HT1080 (cell line): ENCODE data around the gene PRSS1. TPM values are rescaled to one million over a fixed set of nuclear protein-coding genes. Genes with fewer than 3 reads are reported as not detected.

Experiments
- DNase-seq: peaks from one replicate; pipeline ENCODE4 v3.0.0-alpha.2; 2015; ENCODE audit warnings: low read depth
- small RNA-seq: library from RNA; depleted of rRNA; stranded (forward); fragments of <200 nt; gene quantifications from one replicate; pipeline ENCODE3, GENCODE V24; 2014
- total RNA-seq: library from RNA; depleted of rRNA; stranded (reverse); fragments of >200 nt; shearing (Covaris generic); gene quantifications from 2 replicates; pipeline ENCODE4 v1.2.3, GENCODE V29; 2014; rRNA removed

Gene PRSS1
- total RNA-seq, 1 experiment from 2014 or later, result not detected

DNA sequence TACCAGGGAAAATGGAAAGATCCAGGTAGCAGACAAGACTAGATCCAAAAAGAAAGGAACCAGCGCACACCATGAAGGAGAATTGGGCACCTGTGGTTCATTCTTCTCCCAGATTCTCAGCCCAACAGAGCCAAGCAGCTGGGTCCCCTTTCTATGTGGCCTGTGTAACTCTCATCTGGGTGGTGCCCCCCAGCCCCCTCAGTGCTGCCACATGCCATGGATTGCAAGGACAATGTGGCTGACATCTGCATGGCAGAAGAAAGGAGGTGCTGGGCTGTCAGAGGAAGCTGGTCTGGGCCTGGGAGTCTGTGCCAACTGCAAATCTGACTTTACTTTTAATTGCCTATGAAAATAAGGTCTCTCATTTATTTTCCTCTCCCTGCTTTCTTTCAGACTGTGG, 42.9 kb downstream of the PRSS1 start:
- DNase-seq, result no peak

DNA sequence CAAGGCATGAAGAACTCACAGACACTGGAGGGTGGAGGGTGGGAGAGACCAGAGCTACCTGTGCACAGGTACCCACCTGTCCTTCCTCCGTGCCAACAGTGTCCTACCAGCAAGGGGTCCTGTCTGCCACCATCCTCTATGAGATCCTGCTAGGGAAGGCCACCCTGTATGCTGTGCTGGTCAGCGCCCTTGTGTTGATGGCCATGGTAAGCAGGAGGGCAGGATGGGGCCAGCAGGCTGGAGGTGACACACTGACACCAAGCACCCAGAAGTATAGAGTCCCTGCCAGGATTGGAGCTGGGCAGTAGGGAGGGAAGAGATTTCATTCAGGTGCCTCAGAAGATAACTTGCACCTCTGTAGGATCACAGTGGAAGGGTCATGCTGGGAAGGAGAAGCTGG, 43.3 kb downstream of the PRSS1 start:
- DNase-seq, result no peak

DNA sequence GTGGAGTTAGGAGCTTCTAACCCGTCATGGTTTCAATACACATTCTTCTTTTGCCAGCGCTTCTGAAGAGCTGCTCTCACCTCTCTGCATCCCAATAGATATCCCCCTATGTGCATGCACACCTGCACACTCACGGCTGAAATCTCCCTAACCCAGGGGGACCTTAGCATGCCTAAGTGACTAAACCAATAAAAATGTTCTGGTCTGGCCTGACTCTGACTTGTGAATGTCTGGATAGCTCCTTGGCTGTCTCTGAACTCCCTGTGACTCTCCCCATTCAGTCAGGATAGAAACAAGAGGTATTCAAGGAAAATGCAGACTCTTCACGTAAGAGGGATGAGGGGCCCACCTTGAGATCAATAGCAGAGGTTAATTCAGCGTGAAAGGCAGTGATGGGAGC, 43.9 kb downstream of the PRSS1 start:
- DNase-seq, result peak; percentile 38

DNA sequence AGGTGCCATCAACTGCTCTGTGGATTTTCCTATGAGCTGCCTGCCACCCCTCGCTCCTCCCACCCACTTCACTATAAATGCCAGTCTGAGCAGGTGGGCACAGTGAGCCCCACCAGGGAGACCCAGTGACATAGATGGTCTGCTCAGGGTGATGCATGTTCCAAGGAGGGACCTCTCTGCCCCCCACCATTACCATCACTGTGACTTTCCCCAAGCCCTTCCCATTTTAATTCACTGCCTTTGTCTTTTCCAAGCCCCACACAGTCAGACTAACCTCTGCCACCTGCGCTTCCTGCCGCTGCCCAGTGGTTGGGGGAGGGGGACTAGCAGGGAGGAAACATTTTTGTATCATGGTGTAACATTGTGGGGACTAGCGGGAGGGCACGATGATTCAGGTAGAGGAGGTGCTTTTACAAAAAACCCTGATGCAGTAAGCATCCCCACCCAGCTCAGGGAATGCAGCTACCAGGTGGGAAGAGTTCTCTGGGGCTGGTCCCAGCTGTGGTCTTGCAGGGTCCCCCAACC, 46.1 kb downstream of the PRSS1 start:
- peak; percentile 25 for DNase-seq

DNA sequence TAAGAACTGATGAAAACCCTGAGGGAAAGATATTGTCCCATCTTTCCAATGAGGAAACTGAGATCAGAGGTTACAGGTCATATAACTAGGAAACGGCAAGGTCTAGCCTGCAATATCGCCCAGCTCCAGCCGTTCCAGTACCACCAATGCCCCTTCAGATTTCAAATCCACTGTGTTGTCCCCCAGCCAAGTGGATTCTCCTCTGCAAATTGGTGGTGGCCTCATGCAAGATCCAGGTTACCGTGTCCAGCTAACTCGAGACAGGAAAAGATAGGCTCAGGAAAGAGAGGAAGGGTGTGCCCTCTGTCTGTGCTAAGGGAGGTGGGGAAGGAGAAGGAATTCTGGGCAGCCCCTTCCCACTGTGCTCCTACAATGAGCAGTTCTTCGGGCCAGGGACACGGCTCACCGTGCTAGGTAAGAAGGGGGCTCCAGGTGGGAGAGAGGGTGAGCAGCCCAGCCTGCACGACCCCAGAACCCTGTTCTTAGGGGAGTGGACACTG, 46.8 kb downstream of the PRSS1 start:
- DNase-seq, result no peak

DNA sequence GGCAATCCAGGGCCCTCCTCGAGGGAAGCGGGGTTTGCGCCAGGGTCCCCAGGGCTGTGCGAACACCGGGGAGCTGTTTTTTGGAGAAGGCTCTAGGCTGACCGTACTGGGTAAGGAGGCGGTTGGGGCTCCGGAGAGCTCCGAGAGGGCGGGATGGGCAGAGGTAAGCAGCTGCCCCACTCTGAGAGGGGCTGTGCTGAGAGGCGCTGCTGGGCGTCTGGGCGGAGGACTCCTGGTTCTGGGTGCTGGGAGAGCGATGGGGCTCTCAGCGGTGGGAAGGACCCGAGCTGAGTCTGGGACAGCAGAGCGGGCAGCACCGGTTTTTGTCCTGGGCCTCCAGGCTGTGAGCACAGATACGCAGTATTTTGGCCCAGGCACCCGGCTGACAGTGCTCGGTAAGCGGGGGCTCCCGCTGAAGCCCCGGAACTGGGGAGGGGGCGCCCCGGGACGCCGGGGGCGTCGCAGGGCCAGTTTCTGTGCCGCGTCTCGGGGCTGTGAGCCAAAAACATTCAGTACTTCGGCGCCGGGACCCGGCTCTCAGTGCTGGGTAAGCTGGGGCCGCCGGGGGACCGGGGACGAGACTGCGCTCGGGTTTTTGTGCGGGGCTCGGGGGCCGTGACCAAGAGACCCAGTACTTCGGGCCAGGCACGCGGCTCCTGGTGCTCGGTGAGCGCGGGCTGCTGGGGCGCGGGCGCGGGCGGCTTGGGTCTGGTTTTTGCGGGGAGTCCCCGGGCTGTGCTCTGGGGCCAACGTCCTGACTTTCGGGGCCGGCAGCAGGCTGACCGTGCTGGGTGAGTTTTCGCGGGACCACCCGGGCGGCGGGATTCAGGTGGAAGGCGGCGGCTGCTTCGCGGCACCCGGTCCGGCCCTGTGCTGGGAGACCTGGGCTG, 47.5 kb downstream of the PRSS1 start:
- no peak for DNase-seq

DNA sequence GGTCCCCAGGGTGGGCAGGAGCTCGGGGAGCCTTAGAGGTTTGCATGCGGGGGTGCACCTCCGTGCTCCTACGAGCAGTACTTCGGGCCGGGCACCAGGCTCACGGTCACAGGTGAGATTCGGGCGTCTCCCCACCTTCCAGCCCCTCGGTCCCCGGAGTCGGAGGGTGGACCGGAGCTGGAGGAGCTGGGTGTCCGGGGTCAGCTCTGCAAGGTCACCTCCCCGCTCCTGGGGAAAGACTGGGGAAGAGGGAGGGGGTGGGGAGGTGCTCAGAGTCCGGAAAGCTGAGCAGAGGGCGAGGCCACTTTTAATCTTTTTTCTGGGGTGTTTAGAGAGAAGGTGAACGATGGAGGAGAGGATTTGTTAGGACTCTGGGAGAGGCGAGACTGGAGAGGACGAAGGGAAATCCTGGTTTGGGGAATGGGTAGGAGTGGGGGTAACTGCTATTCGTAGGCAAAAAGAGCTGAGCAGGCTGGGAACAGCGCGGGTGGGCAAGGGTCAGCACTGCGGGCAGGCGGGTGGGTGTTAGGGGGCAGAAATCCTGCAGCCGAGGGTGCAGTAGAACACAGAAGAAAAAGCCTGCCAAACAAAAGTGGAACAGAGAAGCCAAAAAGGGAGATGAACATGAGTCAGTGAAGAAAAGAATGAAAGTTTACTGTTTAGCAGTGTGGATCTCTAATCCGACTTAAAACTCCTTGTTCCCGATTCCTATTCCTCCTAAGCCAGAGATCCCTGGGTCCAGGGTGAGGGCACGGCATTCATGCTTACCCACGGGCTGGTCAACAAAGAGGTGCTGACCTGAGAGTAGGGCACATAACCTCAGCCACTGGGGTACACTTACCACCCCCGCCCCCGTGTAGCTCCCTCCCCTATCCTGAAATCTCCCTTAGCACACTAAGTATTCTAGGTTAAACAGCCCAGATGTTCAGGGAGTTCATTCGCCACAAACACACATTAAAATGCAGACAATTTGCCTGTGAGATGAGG, 48.4 kb downstream of the PRSS1 start:
- no peak for DNase-seq

DNA sequence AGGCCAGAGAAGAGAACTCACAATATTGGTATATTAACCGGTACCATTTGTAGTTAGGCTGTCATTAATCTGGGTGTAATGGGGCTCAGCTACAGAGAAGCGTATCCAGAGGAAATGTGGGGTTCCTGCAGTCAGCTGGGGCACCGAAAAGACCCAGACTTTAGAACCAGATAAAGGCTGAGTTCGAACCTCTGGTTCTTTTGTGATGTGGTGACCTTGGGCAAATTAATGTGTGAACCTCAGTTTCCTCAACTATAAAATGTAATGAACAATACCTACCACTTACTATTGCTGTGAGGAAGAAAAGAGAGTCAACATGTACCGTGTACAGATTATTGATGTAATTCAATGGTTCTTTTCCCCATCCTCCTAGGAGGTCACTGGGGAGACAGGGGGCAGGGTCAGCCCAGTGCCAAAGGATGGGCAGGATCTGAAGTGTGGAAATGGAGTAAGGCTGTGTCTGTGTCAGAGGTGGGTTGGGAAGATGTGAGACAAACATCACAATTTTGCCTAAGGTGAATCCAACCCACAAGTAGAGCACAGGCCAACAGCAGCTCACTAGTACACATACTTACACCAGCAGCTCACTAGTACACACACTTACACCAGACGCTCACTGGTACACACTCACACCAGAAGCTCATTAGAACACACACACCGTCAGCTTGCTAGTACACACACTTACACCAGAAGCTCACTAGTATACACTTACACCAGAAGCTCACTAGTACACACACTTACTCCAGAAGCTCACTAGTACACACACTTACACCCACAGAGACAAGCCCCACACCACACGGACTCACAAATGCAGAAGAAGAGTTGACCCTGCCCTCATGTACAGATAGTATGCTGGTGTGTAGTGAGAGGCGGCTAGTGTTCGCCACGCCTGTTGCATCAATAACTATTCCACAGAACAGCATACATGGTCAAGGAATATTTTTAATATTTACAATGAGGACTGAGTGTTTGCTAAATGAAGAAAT, 49.5 kb downstream of the PRSS1 start:
- no peak for DNase-seq

DNA sequence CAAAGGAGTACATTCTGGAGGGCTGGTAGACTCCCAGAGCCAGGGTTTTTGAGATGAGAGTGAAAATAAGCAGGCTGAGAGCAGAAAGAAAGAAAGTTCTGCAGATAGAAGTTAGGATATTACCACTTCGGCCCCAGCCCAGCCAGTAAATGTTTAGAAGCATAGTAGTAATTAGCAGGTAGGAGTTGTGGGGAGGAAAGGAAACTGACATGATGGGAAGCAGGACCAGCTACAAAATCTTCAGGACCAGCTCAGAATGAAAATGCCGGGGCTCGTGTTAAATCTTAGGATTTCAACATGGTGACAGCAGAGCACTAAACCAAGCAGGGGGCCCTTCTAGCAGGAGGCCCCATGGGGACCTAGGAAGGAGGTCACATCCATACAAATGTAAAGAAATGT, 50.2 kb downstream of the PRSS1 start:
- DNase-seq, result no peak

DNA sequence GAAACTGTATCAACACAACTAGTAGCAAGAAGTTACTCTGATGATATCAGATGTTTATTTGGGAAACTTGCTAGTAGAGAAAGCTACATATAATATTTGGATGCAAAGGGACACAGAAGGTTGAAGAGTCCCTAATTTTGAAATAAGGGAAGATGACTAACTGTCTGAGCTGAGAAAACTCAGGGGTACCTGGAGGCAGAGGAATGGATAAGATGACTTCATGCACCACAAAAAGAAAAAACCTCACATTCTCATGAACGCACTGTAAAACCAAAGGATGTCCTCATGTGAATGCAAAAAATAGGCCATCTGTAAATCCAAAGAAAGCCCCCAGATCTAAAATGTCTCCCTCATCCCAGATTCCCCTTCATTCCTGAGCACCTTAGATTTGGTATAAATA, 50.8 kb downstream of the PRSS1 start:
- no peak for DNase-seq

DNA sequence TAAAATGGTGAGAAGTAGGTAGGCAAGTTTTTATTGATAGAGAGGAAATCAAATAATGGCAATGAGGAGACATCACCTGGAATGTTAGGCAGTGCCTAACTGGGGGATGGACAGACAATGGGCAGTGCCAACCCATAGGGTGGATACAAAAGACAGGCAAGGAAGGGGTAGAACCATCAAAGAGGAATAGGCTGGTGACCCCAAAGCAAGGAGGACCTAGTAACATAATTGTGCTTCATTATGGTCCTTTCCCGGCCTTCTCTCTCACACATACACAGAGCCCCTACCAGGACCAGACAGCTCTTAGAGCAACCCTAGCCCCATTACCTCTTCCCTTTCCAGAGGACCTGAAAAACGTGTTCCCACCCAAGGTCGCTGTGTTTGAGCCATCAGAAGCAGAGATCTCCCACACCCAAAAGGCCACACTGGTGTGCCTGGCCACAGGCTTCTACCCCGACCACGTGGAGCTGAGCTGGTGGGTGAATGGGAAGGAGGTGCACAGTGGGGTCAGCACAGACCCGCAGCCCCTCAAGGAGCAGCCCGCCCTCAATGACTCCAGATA, 51.5 kb downstream of the PRSS1 start:
- DNase-seq, result no peak

DNA sequence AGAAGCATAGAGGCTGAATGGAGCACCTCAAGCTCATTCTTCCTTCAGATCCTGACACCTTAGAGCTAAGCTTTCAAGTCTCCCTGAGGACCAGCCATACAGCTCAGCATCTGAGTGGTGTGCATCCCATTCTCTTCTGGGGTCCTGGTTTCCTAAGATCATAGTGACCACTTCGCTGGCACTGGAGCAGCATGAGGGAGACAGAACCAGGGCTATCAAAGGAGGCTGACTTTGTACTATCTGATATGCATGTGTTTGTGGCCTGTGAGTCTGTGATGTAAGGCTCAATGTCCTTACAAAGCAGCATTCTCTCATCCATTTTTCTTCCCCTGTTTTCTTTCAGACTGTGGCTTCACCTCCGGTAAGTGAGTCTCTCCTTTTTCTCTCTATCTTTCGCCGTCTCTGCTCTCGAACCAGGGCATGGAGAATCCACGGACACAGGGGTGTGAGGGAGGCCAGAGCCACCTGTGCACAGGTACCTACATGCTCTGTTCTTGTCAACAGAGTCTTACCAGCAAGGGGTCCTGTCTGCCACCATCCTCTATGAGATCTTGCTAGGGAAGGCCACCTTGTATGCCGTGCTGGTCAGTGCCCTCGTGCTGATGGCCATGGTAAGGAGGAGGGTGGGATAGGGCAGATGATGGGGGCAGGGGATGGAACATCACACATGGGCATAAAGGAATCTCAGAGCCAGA, 52.5 kb downstream of the PRSS1 start:
- DNase-seq, result no peak

DNA sequence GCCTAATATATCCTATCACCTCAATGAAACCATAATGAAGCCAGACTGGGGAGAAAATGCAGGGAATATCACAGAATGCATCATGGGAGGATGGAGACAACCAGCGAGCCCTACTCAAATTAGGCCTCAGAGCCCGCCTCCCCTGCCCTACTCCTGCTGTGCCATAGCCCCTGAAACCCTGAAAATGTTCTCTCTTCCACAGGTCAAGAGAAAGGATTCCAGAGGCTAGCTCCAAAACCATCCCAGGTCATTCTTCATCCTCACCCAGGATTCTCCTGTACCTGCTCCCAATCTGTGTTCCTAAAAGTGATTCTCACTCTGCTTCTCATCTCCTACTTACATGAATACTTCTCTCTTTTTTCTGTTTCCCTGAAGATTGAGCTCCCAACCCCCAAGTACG, 53.0 kb downstream of the PRSS1 start:
- no peak for DNase-seq

Small RNAs within 50 kb of the gene (small RNA-seq; reads per million reads assigned to genes)
- not detected for gene TRBD1
- gene TRBJ1-1, result not detected
- not detected for gene TRBJ1-2
- not detected for gene TRBJ1-3
- not detected for gene TRBJ1-4
- not detected for gene TRBJ1-5
- gene TRBJ1-6, result not detected
- not detected for gene TRBJ2-1
- not detected for gene TRBJ2-2
- not detected for gene TRBJ2-2P
- gene TRBJ2-3, result not detected
- gene TRBJ2-4, result not detected
- not detected for gene TRBJ2-5
- gene TRBJ2-6, result not detected
- gene TRBJ2-7, result not detected

Other genes starting within 250 kb of the PRSS1 start
- gene PRSS2, start 21.5 kb downstream of the PRSS1 start, total RNA-seq, result not detected in 2 replicates
- gene EPHB6, start 105.6 kb downstream of the PRSS1 start, total RNA-seq, result 1.5 and 4.0 TPM in 2 replicates
- not detected in 2 replicates for gene TRPV6, start 136.3 kb downstream of the PRSS1 start, total RNA-seq
- gene TRPV5, start 184.3 kb downstream of the PRSS1 start, total RNA-seq, result not detected in 2 replicates
- gene LLCFC1, start 190.0 kb downstream of the PRSS1 start, total RNA-seq, result not detected in 2 replicates
- gene KEL, start 212.9 kb downstream of the PRSS1 start, total RNA-seq, result not detected in 2 replicates